Kidney epithelial cell (primary cell): Measurements from ENCODE around the gene C2orf49. TPM values are rescaled to one million over a fixed set of nuclear protein-coding genes. Genes with fewer than 3 reads are reported as not detected.

Source experiments
- DNase-seq: peaks from one replicate; pipeline ENCODE4 v3.0.0-alpha.2; 2010; ENCODE audit warnings: low read depth
- H3K27me3 ChIP-seq: 2 replicates; pipeline ENCODE4 v1.6.0; 2011; ENCODE audit warnings: low read length; ENCODE audit not compliant: control insufficient read depth, insufficient read depth
- H3K36me3 ChIP-seq: 2 replicates; pipeline ENCODE4 v1.5.1; 2011; ENCODE audit warnings: low read length; ENCODE audit not compliant: control insufficient read depth, insufficient read depth
- H3K4me3 ChIP-seq: 2 replicates; pipeline ENCODE4 v1.5.1; 2011; ENCODE audit warnings: low read depth, mild to moderate bottlenecking, control low read depth, low read length
- total RNA-seq: library from RNA; depleted of rRNA; stranded (reverse); fragments of >200 nt; gene quantifications from 2 replicates; pipeline ENCODE4 v1.2.3, GENCODE V29; 2015
- TF ChIP-seq, protein P1 (sequence below): IDR thresholded peaks from 2 replicates; pipeline ENCODE4 v1.5.1; 2011; ENCODE audit warnings: mild to moderate bottlenecking, moderate library complexity, low read length, control low read depth, inconsistent platforms; ENCODE audit not compliant: insufficient read depth, poor library complexity, severe bottlenecking

Gene C2orf49
- total RNA-seq, 1 donor from 2014 or later, result 29.5 TPM

DNA sequence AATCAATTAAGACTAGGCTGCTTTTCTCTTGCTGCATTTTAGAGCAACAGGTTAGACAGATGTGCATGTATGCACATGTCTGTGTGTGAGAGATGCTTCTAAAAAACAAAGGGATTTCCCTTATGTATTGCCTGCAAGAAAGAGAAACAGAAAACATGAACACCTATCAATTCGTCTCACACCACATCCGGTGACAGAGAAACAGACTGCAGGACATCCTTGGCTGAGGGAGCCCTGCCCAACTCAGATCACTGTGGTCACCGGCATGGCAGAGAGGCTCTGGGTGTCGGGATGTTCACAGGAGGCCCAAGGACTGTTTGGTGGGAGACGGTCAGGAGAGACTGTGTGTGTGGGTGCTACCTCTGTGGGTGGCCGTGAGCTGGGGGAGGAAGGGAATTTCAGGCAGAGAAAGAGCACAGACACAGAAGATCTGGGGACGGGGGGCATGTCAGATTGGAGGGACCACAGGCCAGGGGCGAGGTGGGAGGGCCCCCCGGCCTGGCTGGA is 36.6 kb downstream of the C2orf49 start:
- Histone ChIP-seq H3K36me3 (peaks cover 9% of the 10 kb centered on the region), H3K27me3 (no peaks in the 10 kb centered on the region), H3K4me3 (no peak overlapping the region)
- no peak for DNase-seq
- TF ChIP-seq, protein P1, sequence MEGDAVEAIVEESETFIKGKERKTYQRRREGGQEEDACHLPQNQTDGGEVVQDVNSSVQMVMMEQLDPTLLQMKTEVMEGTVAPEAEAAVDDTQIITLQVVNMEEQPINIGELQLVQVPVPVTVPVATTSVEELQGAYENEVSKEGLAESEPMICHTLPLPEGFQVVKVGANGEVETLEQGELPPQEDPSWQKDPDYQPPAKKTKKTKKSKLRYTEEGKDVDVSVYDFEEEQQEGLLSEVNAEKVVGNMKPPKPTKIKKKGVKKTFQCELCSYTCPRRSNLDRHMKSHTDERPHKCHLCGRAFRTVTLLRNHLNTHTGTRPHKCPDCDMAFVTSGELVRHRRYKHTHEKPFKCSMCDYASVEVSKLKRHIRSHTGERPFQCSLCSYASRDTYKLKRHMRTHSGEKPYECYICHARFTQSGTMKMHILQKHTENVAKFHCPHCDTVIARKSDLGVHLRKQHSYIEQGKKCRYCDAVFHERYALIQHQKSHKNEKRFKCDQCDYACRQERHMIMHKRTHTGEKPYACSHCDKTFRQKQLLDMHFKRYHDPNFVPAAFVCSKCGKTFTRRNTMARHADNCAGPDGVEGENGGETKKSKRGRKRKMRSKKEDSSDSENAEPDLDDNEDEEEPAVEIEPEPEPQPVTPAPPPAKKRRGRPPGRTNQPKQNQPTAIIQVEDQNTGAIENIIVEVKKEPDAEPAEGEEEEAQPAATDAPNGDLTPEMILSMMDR, result no peak

DNA sequence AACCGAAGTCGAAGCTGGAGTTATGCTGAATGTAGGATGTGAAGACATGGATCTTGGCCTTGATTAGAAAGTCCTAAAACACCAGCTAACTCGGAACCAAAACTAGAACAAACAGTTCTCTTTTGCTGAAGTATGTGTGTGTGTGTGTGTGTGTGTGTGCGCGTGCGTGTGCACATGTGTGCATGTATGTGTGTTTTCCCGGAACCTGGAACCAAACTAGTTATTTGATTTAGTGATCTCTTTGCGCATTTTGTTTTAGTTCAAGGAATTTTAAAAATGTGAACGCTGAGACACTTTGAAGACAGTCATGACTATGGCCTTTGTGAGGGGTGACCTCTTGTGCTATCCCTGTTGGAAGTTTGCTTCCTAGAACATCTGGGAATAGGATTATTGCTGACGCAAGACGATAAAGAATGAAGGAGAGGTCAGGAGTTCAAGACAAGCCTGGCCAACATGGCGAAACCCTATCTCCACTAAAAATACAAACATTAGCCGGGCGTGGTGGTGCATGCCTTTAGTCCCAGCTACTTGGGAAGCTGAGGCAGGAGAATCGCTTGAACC is 37.7 kb downstream of the C2orf49 start:
- no peak for DNase-seq
- Histone ChIP-seq H3K4me3 (no peak overlapping the region), H3K36me3 (peaks cover 11% of the 10 kb centered on the region), H3K27me3 (no peaks in the 10 kb centered on the region)
- TF ChIP-seq, protein P1, result no peak

DNA sequence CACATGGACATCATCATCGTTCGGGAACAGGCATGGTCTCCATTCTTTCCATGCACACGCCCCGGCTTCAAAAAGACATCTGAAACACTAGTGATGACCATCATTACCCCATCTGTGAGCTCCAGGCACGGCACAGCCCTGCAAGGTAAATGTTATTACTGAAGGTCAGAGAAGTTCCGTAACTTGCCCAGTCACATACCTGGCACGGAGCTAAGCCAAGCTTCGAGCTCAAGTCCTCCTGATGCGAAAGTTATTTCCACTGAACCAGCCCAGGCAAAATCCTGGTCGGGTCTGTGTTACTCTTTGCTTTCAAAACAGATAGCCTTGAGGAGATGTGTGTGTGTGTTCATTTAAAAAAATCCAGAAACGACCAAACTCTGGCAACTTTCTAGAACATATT is 38.7 kb downstream of the C2orf49 start:
- DNase-seq, result no peak
- TF ChIP-seq, protein P1, result no peak
- no peaks in the 10 kb centered on the region for H3K27me3 ChIP-seq
- peaks cover 11% of the 10 kb centered on the region for H3K36me3 ChIP-seq
- H3K4me3 ChIP-seq, result no peak overlapping the region

DNA sequence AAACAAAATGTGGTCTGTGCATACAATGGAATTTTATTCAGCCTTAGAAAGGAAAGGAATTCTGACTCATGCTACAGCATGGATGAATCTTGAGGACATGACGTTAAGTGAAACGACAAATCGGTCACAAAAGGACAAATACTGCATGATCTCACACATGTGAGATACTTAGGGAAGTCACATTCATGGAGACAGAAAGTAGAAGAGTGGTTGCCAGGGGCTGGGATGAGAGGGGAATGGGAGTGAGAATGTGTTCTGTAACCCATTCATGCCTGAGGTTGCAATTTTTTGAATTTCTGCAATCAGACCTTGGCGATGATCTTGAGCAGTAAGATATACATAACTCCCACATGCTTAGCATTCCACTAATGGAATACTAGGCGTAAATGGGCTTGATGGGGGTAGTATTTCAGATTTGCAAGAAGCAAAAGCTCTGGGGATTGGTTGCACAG is 39.5 kb downstream of the C2orf49 start:
- no peak for DNase-seq
- TF ChIP-seq, protein P1, result no peak
- H3K4me3 ChIP-seq, result no peak overlapping the region
- no peaks in the 10 kb centered on the region for H3K27me3 ChIP-seq
- peaks cover 9% of the 10 kb centered on the region for H3K36me3 ChIP-seq

DNA sequence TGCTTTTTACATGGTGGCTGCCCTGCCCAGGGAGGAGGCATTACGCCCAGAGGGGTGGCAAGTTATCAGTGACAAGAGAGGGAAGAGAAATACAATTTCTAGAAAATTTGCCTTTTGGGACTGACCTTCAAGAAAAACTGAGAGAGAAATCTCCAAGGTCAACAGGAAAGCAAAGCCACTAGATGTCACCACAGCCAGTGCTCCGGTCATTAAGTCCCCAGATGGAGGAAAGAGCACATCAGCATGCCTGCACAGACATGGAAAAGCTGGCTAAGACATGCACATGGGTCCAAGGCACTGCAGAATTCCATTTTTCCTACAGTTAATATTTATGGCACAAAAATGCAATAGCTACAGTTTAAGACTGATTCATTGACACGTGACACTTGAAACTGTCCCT is 40.5 kb downstream of the C2orf49 start:
- Histone ChIP-seq H3K4me3 (no peak overlapping the region), H3K36me3 (peaks cover 9% of the 10 kb centered on the region), H3K27me3 (no peaks in the 10 kb centered on the region)
- DNase-seq, result no peak
- TF ChIP-seq, protein P1, result no peak
